ENCODE data around the gene IFNB1. TPM values are rescaled to one million over a fixed set of nuclear protein-coding genes. Genes with fewer than 3 reads are reported as not detected.

Gene IFNB1
- polyA plus RNA-seq (2013, experiment 1 of 2) = not detected
- not detected for polyA plus RNA-seq (2013, experiment 2 of 2)

GRCh38 chr9:21077781-21078180, at the start of gene IFNB1:
TSS of gene IFNB1 (minus strand) at chr9:21077942. CDS start at chr9:21077869, 73 bp downstream.
- no peak within 1 kb of the TSS for H3K4ac ChIP-seq (ENCODE audit: low read depth, low read length)
- no peak within 1 kb of the TSS for H2AK5ac ChIP-seq (ENCODE audit: low read length)
- H3K27ac ChIP-seq (ENCODE audit: low read depth, low read length) = no peak within 1 kb of the TSS
- no peaks in the 10 kb centered on the region for H3K27me3 ChIP-seq (ENCODE audit: insufficient read depth, low read length, poor library complexity)
- H3K9ac ChIP-seq (ENCODE audit: low read length) = no peak within 1 kb of the TSS
- no peaks in the 10 kb centered on the region for H3K4me1 ChIP-seq (ENCODE audit: control insufficient read depth, low read depth, low read length)
- no peak within 1 kb of the TSS for H4K8ac ChIP-seq (ENCODE audit: low read depth, low read length)
- H3K79me1 ChIP-seq (ENCODE audit: low read length) = no peaks in the 10 kb centered on the region
- H3K79me2 ChIP-seq (ENCODE audit: control insufficient read depth, insufficient read depth, low read length) = no peaks in the 10 kb centered on the region
- no peak within 1 kb of the TSS for H3K23ac ChIP-seq (ENCODE audit: low read length)
- H4K5ac ChIP-seq (ENCODE audit: low read length) = no peak within 1 kb of the TSS
- no peak within 1 kb of the TSS for H2BK5ac ChIP-seq (ENCODE audit: low read length)
- no CpG with 5 or more reads among the region's 3 CpGs for WGBS (ENCODE audit: extremely low coverage, insufficient coverage, low lambda C conversion rate)
- no peak within 1 kb of the TSS for H3K56ac ChIP-seq (ENCODE audit: low read length)
- H3K4me2 ChIP-seq (ENCODE audit: low read length) = no peak within 1 kb of the TSS
- H3K36me3 ChIP-seq (ENCODE audit: control insufficient read depth, insufficient read depth, low read length) = no peaks in the 10 kb centered on the region
- no peak within 1 kb of the TSS for H3K18ac ChIP-seq (ENCODE audit: low read length)
- no peak for DNase-seq
- H3K4me3 ChIP-seq (ENCODE audit: low read length) = no peak within 1 kb of the TSS
- H2BK120ac ChIP-seq (ENCODE audit: low read depth, low read length) = no peak within 1 kb of the TSS
- H2BK15ac ChIP-seq (replicated peaks; ENCODE audit: low read depth) = no peak within 1 kb of the TSS

- Histone ChIP-seq H3K56ac (ENCODE audit: low read length) (no peak overlapping the region), H4K5ac (ENCODE audit: low read length) (no peak overlapping the region), H3K4me1 (ENCODE audit: control insufficient read depth, low read depth, low read length) (no peaks in the 10 kb centered on the region), H3K4me3 (ENCODE audit: low read length) (no peak overlapping the region), H3K4ac (ENCODE audit: low read depth, low read length) (no peak overlapping the region), H3K4me2 (ENCODE audit: low read length) (no peak overlapping the region), H3K23ac (ENCODE audit: low read length) (no peak overlapping the region), H3K9ac (ENCODE audit: low read length) (no peak overlapping the region), H3K36me3 (ENCODE audit: control insufficient read depth, insufficient read depth, low read length) (no peaks in the 10 kb centered on the region), H3K79me1 (ENCODE audit: low read length) (no peaks in the 10 kb centered on the region), H2AK5ac (ENCODE audit: low read length) (no peak overlapping the region), H2BK15ac (replicated peaks; ENCODE audit: low read depth) (no peak overlapping the region), H2BK5ac (ENCODE audit: low read length) (no peak overlapping the region), H3K79me2 (ENCODE audit: control insufficient read depth, insufficient read depth, low read length) (no peaks in the 10 kb centered on the region), H3K27me3 (ENCODE audit: insufficient read depth, low read length, poor library complexity) (no peaks in the 10 kb centered on the region), H2BK120ac (ENCODE audit: low read depth, low read length) (no peak overlapping the region), H3K18ac (ENCODE audit: low read length) (no peak overlapping the region), H4K8ac (ENCODE audit: low read depth, low read length) (no peak overlapping the region), H3K27ac (ENCODE audit: low read depth, low read length) (no peak overlapping the region)
- no peak for DNase-seq
- no CpG with 5 or more reads among the region's 4 CpGs for WGBS (ENCODE audit: extremely low coverage, insufficient coverage, low lambda C conversion rate)
These were observed 44.0 kb upstream of the IFNB1 start for GRCh38 chr9:21121595-21122251.

- no peaks in the 10 kb centered on the region for H3K79me2 ChIP-seq (ENCODE audit: control insufficient read depth, insufficient read depth, low read length)
- no peak overlapping the region for H4K8ac ChIP-seq (ENCODE audit: low read depth, low read length)
- WGBS (ENCODE audit: extremely low coverage, insufficient coverage, low lambda C conversion rate) = no CpG with 5 or more reads among the region's 2 CpGs
- H3K4me1 ChIP-seq (ENCODE audit: control insufficient read depth, low read depth, low read length) = no peaks in the 10 kb centered on the region
- H2AK5ac ChIP-seq (ENCODE audit: low read length) = no peak overlapping the region
- no peaks in the 10 kb centered on the region for H3K79me1 ChIP-seq (ENCODE audit: low read length)
- no peaks in the 10 kb centered on the region for H3K36me3 ChIP-seq (ENCODE audit: control insufficient read depth, insufficient read depth, low read length)
- H3K18ac ChIP-seq (ENCODE audit: low read length) = no peak overlapping the region
- no peak overlapping the region for H3K9ac ChIP-seq (ENCODE audit: low read length)
- H3K23ac ChIP-seq (ENCODE audit: low read length) = no peak overlapping the region
- H3K27me3 ChIP-seq (ENCODE audit: insufficient read depth, low read length, poor library complexity) = no peaks in the 10 kb centered on the region
- no peak overlapping the region for H3K4ac ChIP-seq (ENCODE audit: low read depth, low read length)
- no peak overlapping the region for H4K5ac ChIP-seq (ENCODE audit: low read length)
- H3K4me3 ChIP-seq (ENCODE audit: low read length) = no peak overlapping the region
- H3K56ac ChIP-seq (ENCODE audit: low read length) = no peak overlapping the region
- no peak overlapping the region for H2BK120ac ChIP-seq (ENCODE audit: low read depth, low read length)
- no peak overlapping the region for H2BK15ac ChIP-seq (replicated peaks; ENCODE audit: low read depth)
- no peak overlapping the region for H3K4me2 ChIP-seq (ENCODE audit: low read length)
- H3K27ac ChIP-seq (ENCODE audit: low read depth, low read length) = no peak overlapping the region
- DNase-seq = no peak
- H2BK5ac ChIP-seq (ENCODE audit: low read length) = no peak overlapping the region
These were observed 43.3 kb upstream of the IFNB1 start for GRCh38 chr9:21121079-21121478.

GRCh38 chr9:21119093-21119770, 41.5 kb upstream of the IFNB1 start:
- H3K9ac ChIP-seq (ENCODE audit: low read length) = no peak overlapping the region
- WGBS (ENCODE audit: extremely low coverage, insufficient coverage, low lambda C conversion rate) = no CpG with 5 or more reads among the region's 7 CpGs
- no peak overlapping the region for H2AK5ac ChIP-seq (ENCODE audit: low read length)
- H3K79me1 ChIP-seq (ENCODE audit: low read length) = no peaks in the 10 kb centered on the region
- H3K27ac ChIP-seq (ENCODE audit: low read depth, low read length) = no peak overlapping the region
- H3K23ac ChIP-seq (ENCODE audit: low read length) = no peak overlapping the region
- no peaks in the 10 kb centered on the region for H3K27me3 ChIP-seq (ENCODE audit: insufficient read depth, low read length, poor library complexity)
- H3K4me3 ChIP-seq (ENCODE audit: low read length) = no peak overlapping the region
- H3K36me3 ChIP-seq (ENCODE audit: control insufficient read depth, insufficient read depth, low read length) = no peaks in the 10 kb centered on the region
- H3K4me2 ChIP-seq (ENCODE audit: low read length) = no peak overlapping the region
- no peak overlapping the region for H2BK120ac ChIP-seq (ENCODE audit: low read depth, low read length)
- H2BK5ac ChIP-seq (ENCODE audit: low read length) = no peak overlapping the region
- no peak overlapping the region for H3K4ac ChIP-seq (ENCODE audit: low read depth, low read length)
- H4K5ac ChIP-seq (ENCODE audit: low read length) = no peak overlapping the region
- no peaks in the 10 kb centered on the region for H3K79me2 ChIP-seq (ENCODE audit: control insufficient read depth, insufficient read depth, low read length)
- no peak overlapping the region for H4K8ac ChIP-seq (ENCODE audit: low read depth, low read length)
- H3K4me1 ChIP-seq (ENCODE audit: control insufficient read depth, low read depth, low read length) = no peaks in the 10 kb centered on the region
- H3K18ac ChIP-seq (ENCODE audit: low read length) = no peak overlapping the region
- no peak overlapping the region for H3K56ac ChIP-seq (ENCODE audit: low read length)
- no peak overlapping the region for H2BK15ac ChIP-seq (replicated peaks; ENCODE audit: low read depth)
- DNase-seq = no peak

GRCh38 chr9:21114311-21114710, 36.6 kb upstream of the IFNB1 start:
- no peak overlapping the region for H3K9ac ChIP-seq (ENCODE audit: low read length)
- no peak overlapping the region for H2BK120ac ChIP-seq (ENCODE audit: low read depth, low read length)
- H3K56ac ChIP-seq (ENCODE audit: low read length) = no peak overlapping the region
- H4K8ac ChIP-seq (ENCODE audit: low read depth, low read length) = no peak overlapping the region
- H3K23ac ChIP-seq (ENCODE audit: low read length) = no peak overlapping the region
- H3K4me1 ChIP-seq (ENCODE audit: control insufficient read depth, low read depth, low read length) = no peaks in the 10 kb centered on the region
- H3K27ac ChIP-seq (ENCODE audit: low read depth, low read length) = no peak overlapping the region
- WGBS (ENCODE audit: extremely low coverage, insufficient coverage, low lambda C conversion rate) = no CpG with 5 or more reads among the region's 2 CpGs
- no peak overlapping the region for H3K18ac ChIP-seq (ENCODE audit: low read length)
- no peak overlapping the region for H3K4ac ChIP-seq (ENCODE audit: low read depth, low read length)
- no peaks in the 10 kb centered on the region for H3K27me3 ChIP-seq (ENCODE audit: insufficient read depth, low read length, poor library complexity)
- no peak overlapping the region for H2AK5ac ChIP-seq (ENCODE audit: low read length)
- H3K4me3 ChIP-seq (ENCODE audit: low read length) = no peak overlapping the region
- H3K4me2 ChIP-seq (ENCODE audit: low read length) = no peak overlapping the region
- H2BK15ac ChIP-seq (replicated peaks; ENCODE audit: low read depth) = no peak overlapping the region
- no peaks in the 10 kb centered on the region for H3K79me2 ChIP-seq (ENCODE audit: control insufficient read depth, insufficient read depth, low read length)
- H4K5ac ChIP-seq (ENCODE audit: low read length) = no peak overlapping the region
- H2BK5ac ChIP-seq (ENCODE audit: low read length) = no peak overlapping the region
- no peaks in the 10 kb centered on the region for H3K36me3 ChIP-seq (ENCODE audit: control insufficient read depth, insufficient read depth, low read length)
- DNase-seq = no peak
- H3K79me1 ChIP-seq (ENCODE audit: low read length) = no peaks in the 10 kb centered on the region
